GM12872 (cell line): ENCODE results near the gene RTN4RL1.

Experiments
- TF ChIP-seq, protein P1 (sequence below): IDR thresholded peaks from 3 replicates; pipeline ENCODE4 v1.5.1; 2011; ENCODE audit warnings: low read depth, mild to moderate bottlenecking, low read length, moderate library complexity; ENCODE audit not compliant: insufficient read depth

The RTN4RL1 gene

DNA sequence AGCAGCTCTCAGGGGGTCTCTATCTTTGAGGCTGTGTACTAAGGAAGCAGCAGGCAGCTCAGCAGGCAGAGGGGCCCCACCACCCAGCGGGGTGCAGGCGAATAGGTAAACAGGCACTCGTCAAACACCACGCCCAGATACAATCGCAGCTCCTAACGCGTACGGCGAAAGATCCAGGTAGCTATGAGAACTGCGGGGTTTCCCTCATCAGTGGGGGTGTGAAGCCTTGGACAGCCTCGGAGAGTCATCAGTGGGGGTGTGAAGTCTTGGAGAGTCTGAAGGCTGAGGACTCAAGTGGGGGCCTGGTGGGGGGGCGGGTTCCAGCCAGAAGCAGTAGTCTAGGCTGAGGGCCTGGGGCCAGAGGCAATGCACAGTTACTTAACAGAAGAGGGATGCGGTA lies 69.0 kb downstream of the RTN4RL1 start:
- TF ChIP-seq, protein P1, sequence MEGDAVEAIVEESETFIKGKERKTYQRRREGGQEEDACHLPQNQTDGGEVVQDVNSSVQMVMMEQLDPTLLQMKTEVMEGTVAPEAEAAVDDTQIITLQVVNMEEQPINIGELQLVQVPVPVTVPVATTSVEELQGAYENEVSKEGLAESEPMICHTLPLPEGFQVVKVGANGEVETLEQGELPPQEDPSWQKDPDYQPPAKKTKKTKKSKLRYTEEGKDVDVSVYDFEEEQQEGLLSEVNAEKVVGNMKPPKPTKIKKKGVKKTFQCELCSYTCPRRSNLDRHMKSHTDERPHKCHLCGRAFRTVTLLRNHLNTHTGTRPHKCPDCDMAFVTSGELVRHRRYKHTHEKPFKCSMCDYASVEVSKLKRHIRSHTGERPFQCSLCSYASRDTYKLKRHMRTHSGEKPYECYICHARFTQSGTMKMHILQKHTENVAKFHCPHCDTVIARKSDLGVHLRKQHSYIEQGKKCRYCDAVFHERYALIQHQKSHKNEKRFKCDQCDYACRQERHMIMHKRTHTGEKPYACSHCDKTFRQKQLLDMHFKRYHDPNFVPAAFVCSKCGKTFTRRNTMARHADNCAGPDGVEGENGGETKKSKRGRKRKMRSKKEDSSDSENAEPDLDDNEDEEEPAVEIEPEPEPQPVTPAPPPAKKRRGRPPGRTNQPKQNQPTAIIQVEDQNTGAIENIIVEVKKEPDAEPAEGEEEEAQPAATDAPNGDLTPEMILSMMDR: no peak

DNA sequence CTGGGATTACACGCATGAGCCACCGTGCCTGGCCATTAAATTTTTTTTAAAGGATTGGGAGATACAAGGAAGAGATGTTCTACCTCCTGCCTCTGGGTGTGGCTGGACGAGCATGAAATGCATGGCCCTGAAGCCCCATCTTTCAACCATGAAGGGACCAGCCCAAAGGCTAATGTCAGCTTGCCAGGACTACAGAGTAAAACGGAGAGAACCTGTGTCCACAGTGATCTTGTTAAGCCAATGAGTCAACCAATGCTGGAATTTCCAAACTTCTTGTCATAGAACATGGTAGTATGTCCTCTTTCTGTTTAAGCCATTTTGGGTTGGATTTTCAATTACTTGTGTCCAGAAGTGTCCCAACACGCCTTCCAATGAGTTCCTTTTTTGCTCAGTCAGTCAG lies 71.3 kb downstream of the RTN4RL1 start:
- TF ChIP-seq, protein P1: no peak

DNA sequence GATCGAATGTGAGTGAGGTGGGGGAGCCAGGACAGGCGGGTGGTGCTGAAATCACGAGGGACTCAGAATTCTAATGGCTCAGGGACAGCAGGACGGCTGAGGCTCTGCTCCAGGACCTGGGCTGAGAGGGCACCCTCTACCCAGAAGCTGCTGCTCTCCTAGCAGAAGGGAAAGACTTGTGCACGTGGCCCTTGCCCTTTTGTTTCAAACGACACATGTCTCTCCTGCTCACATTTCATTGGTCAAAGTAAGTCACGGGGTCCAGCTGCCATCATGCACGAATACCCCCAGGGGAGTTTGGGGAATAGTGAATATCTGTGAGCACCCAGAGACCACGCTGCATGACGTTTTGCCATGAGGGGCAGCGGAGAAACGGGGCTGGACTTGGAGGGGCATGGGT lies 73.2 kb downstream of the RTN4RL1 start:
- TF ChIP-seq, protein P1: no peak

DNA sequence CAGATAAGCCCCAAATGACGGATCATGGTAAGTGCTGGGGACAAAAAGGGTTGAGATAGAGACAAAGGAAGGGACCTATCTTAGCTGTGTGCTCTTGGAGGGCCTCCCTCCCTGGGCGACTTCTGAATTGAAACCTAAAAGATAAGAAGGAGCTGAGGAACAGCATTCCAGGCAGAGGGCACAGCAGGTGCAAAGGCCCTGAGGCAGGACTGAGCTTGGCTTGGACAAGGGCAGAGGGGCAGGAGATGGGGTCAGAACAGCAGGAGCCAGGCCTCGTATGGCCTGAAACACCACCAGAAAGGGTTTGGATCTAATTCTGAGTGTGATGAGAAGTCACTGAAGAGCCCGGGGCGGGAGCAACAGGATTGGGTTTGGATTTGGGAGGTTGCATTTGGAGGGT lies 75.4 kb downstream of the RTN4RL1 start:
- TF ChIP-seq, protein P1: no peak

DNA sequence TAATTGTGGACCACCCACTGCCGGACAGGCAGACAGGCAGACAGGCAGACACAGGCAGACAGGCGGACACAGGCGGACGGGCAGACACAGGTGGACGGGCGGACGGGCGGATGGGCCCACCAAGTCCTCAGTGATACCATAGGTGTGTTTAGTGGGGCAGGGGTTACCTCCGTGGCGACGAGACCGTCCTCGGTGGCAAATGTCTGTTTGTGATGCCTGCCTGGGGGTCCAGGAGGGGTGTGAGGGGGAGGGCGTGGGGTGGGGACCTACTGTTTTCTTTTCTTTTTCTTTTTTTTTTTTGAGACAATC lies 76.7 kb downstream of the RTN4RL1 start:
- TF ChIP-seq, protein P1: no peak

DNA sequence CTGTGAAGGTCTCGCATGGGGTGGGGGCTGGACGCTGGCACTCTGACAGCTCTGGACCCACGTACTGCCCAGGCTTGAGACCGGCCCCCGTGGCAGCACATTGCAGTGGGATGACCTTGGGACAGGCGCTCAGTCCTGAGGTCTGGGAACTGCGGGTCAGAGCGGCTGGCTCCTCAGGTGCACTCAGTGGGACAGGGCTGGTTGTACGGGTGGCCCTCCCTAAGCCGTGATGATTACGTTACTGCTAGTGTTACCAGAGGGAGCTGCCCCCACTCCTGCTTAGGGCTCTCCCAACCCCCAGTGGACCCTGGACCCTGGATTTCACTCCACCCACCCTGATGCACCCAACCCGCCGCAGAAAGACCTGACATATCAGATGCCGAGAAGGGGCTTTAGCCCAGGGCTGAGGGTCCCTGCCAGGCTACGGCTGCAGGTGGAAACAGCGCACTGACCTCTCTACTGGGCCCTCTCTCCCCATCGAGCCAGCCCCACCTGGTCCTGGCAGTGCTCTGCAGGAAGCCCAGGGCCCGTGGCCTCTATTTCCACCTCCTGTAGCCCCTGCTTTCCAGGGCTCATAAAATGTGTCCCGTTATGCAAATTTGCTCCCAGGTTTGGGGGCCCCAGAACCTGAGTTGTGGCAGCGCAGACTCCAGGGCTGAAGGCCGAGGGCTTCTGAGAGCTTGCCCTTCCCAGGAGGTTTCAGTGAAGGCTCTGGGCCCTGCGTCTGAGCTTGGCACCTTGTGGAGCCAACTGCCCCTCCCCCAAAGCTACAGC lies 77.2 kb downstream of the RTN4RL1 start:
- TF ChIP-seq, protein P1: no peak

DNA sequence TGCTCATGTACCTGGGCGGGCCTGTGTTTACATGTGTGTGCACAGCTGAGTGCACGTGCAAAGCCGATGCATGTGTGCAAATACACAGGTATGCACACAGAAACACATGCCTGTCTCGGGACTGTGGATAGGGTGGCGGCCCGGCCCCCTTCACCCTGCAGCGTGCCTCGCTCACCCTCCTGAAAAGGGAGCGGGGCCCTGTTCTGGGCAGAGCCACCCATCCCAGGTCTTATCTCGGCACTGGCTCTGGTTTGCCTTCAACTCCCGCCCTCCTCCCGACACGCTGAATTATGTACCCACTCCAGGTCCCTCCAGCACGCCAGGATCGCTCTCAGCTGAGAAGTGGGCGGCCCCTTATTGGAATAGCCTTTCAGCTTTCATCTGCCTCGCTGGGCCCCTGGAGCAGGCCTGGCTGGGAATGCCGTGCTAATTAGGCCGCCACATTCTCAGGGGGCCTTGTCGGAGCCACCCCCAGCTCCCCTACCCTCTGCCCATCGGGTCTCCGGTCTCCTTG lies 77.8 kb downstream of the RTN4RL1 start:
- TF ChIP-seq, protein P1: no peak
